ENCODE data around the gene IL12RB2.

IL12RB2 gene

DNA sequence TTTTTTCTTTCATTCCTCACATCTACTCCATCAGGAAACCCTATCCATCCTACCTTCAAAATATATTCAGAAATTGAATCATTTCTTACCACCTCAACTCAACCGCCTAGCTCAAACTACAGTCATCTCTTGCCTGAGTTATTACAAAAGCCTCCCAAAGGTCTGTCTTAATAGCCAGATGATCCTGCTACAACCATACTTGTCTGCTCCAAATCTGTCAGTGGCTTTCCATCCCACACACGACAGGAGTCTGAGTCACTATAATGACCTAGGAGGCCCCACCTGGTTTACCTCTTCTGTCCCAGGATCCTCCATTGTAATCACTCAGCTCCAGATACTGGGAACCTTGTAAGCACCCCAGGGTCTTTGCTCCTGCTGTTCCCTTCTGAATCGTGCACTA, 37.1 kb upstream of the IL12RB2 start:
- Histone ChIP-seq H2AFZ (ENCODE audit: low read length) (no peak overlapping the region), H3K4me1 (ENCODE audit: insufficient read depth, low read length, severe bottlenecking) (no peaks in the 10 kb centered on the region), H3K79me2 (ENCODE audit: insufficient read depth, low read length) (no peaks in the 10 kb centered on the region), H3K9me3 (ENCODE audit: low read length) (0 out of 2 replicates have a peak, but pooled peaks cover 2% of the 10 kb centered on the region), H3F3A (ENCODE audit: insufficient read depth, low read length) (no peaks in the 10 kb centered on the region), H3K9me2 (ENCODE audit: low read depth, low read length) (no peaks in the 10 kb centered on the region), H3K27me3 (ENCODE audit: insufficient read depth, low read length) (no peaks in the 10 kb centered on the region; the same call in 1 of the 2 replicates), H3K4me3 (ENCODE audit: low read depth, low read length, poor library complexity, severe bottlenecking) (no peak overlapping the region), H3K9ac (ENCODE audit: low read length) (no peak overlapping the region), H4K20me1 (ENCODE audit: insufficient read depth, low read length) (no peaks in the 10 kb centered on the region), H3K27ac (ENCODE audit: low read depth, low read length, poor library complexity, severe bottlenecking) (no peak overlapping the region), H3K4me2 (ENCODE audit: low read length) (no peak overlapping the region), H3K36me3 (ENCODE audit: insufficient read depth, low read length) (no peaks in the 10 kb centered on the region)
- no peak for TF ChIP-seq EZH2 (IDR thresholded peaks at IDR 0.05; ENCODE audit: borderline replicate concordance, low read length)
- TF ChIP-seq, protein P1, sequence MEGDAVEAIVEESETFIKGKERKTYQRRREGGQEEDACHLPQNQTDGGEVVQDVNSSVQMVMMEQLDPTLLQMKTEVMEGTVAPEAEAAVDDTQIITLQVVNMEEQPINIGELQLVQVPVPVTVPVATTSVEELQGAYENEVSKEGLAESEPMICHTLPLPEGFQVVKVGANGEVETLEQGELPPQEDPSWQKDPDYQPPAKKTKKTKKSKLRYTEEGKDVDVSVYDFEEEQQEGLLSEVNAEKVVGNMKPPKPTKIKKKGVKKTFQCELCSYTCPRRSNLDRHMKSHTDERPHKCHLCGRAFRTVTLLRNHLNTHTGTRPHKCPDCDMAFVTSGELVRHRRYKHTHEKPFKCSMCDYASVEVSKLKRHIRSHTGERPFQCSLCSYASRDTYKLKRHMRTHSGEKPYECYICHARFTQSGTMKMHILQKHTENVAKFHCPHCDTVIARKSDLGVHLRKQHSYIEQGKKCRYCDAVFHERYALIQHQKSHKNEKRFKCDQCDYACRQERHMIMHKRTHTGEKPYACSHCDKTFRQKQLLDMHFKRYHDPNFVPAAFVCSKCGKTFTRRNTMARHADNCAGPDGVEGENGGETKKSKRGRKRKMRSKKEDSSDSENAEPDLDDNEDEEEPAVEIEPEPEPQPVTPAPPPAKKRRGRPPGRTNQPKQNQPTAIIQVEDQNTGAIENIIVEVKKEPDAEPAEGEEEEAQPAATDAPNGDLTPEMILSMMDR (IDR thresholded peaks at IDR 0.05; ENCODE audit: low read length) = no peak

- no peaks in the 10 kb centered on the region for H3F3A ChIP-seq (ENCODE audit: insufficient read depth, low read length)
- no peaks in the 10 kb centered on the region for H3K4me1 ChIP-seq (ENCODE audit: insufficient read depth, low read length, severe bottlenecking)
- H3K27ac ChIP-seq (ENCODE audit: low read depth, low read length, poor library complexity, severe bottlenecking) = no peak overlapping the region
These were observed 34.1 kb upstream of the IL12RB2 start for GRCh38 chr1:67273591-67273990.

GRCh38 chr1:67274623-67275325, 32.9 kb upstream of the IL12RB2 start:
- Histone ChIP-seq H3K79me2 (ENCODE audit: insufficient read depth, low read length) (no peaks in the 10 kb centered on the region), H3K9me3 (ENCODE audit: low read length) (0 out of 2 replicates have a peak, but pooled peaks cover 2% of the 10 kb centered on the region), H2AFZ (ENCODE audit: low read length) (no peak overlapping the region), H3K4me1 (ENCODE audit: insufficient read depth, low read length, severe bottlenecking) (no peaks in the 10 kb centered on the region), H3K27ac (ENCODE audit: low read depth, low read length, poor library complexity, severe bottlenecking) (no peak overlapping the region), H4K20me1 (ENCODE audit: insufficient read depth, low read length) (no peaks in the 10 kb centered on the region), H3K4me2 (ENCODE audit: low read length) (no peak overlapping the region), H3K9me2 (ENCODE audit: low read depth, low read length) (no peaks in the 10 kb centered on the region), H3K36me3 (ENCODE audit: insufficient read depth, low read length) (no peaks in the 10 kb centered on the region), H3K9ac (ENCODE audit: low read length) (no peak overlapping the region), H3K27me3 (ENCODE audit: insufficient read depth, low read length) (no peaks in the 10 kb centered on the region; the same call in 1 of the 2 replicates), H3F3A (ENCODE audit: insufficient read depth, low read length) (no peaks in the 10 kb centered on the region), H3K4me3 (ENCODE audit: low read depth, low read length, poor library complexity, severe bottlenecking) (no peak overlapping the region)
- TF ChIP-seq EZH2 (IDR thresholded peaks at IDR 0.05; ENCODE audit: borderline replicate concordance, low read length) = no peak
- TF ChIP-seq, protein P1 (IDR thresholded peaks at IDR 0.05; ENCODE audit: low read length) = no peak

More at GRCh38 chr1:67273591-67273990, 34.1 kb upstream of the IL12RB2 start:
- H3K9ac ChIP-seq (ENCODE audit: low read length) = no peak overlapping the region
- no peak for TF ChIP-seq EZH2 (IDR thresholded peaks at IDR 0.05; ENCODE audit: borderline replicate concordance, low read length)
- TF ChIP-seq, protein P1 (IDR thresholded peaks at IDR 0.05; ENCODE audit: low read length) = no peak
- no peaks in the 10 kb centered on the region; the same call in 1 of the 2 replicates for H3K27me3 ChIP-seq (ENCODE audit: insufficient read depth, low read length)
- H3K79me2 ChIP-seq (ENCODE audit: insufficient read depth, low read length) = no peaks in the 10 kb centered on the region
- 0 out of 2 replicates have a peak, but pooled peaks cover 2% of the 10 kb centered on the region for H3K9me3 ChIP-seq (ENCODE audit: low read length)
- no peak overlapping the region for H2AFZ ChIP-seq (ENCODE audit: low read length)
- no peak overlapping the region for H3K4me2 ChIP-seq (ENCODE audit: low read length)
- H3K9me2 ChIP-seq (ENCODE audit: low read depth, low read length) = no peaks in the 10 kb centered on the region
- no peaks in the 10 kb centered on the region for H3K36me3 ChIP-seq (ENCODE audit: insufficient read depth, low read length)
- no peaks in the 10 kb centered on the region for H4K20me1 ChIP-seq (ENCODE audit: insufficient read depth, low read length)
- H3K4me3 ChIP-seq (ENCODE audit: low read depth, low read length, poor library complexity, severe bottlenecking) = no peak overlapping the region
